Dermis blood vessel endothelial cell (primary cell): ENCODE measurements around the gene LDLRAD4. TPM values are rescaled to one million over a fixed set of nuclear protein-coding genes. Genes with fewer than 3 reads are reported as not detected.

ENCODE experiments used
- DNase-seq: peaks from one replicate; pipeline ENCODE4 v3.0.0; 2010
- total RNA-seq: library from RNA; depleted of rRNA; stranded (reverse); fragments of >200 nt; gene quantifications from 2 replicates; pipeline ENCODE4 v1.2.3, GENCODE V29; 2014

LDLRAD4 gene
- total RNA-seq, 1 donor from 2014 or later = 20.1 TPM

GRCh38 chr18:13543144-13543543 is 324.6 kb downstream of the LDLRAD4 start:
- no peak for DNase-seq

GRCh38 chr18:13543811-13544732 is 325.5 kb downstream of the LDLRAD4 start:
- no peak for DNase-seq

- DNase-seq = no peak
Observed at GRCh38 chr18:13544953-13545352, 326.4 kb downstream of the LDLRAD4 start.

GRCh38 chr18:13545514-13545913 is 327.0 kb downstream of the LDLRAD4 start:
- no peak for DNase-seq

GRCh38 chr18:13545955-13546354 is 327.4 kb downstream of the LDLRAD4 start:
- no peak for DNase-seq

GRCh38 chr18:13546638-13547037 is 328.1 kb downstream of the LDLRAD4 start:
- no peak for DNase-seq

GRCh38 chr18:13547347-13547746 is 328.8 kb downstream of the LDLRAD4 start:
- DNase-seq = no peak

GRCh38 chr18:13548106-13548819 is 329.7 kb downstream of the LDLRAD4 start:
- DNase-seq = no peak

- DNase-seq = no peak
Observed at GRCh38 chr18:13548966-13549879, 330.7 kb downstream of the LDLRAD4 start.

GRCh38 chr18:13549880-13550232 is 331.3 kb downstream of the LDLRAD4 start:
- no peak for DNase-seq

- no peak for DNase-seq
Observed at GRCh38 chr18:13550418-13551304, 332.1 kb downstream of the LDLRAD4 start.

- DNase-seq = no peak
Observed at GRCh38 chr18:13551305-13551603, 332.7 kb downstream of the LDLRAD4 start.

GRCh38 chr18:13551841-13552733 is 333.5 kb downstream of the LDLRAD4 start:
- DNase-seq = no peak

GRCh38 chr18:13553449-13553848 is 334.9 kb downstream of the LDLRAD4 start:
- DNase-seq = no peak

GRCh38 chr18:13555192-13555591 is 336.6 kb downstream of the LDLRAD4 start:
- DNase-seq = no peak

- DNase-seq = no peak
Observed at GRCh38 chr18:13555865-13556264, 337.3 kb downstream of the LDLRAD4 start.

GRCh38 chr18:13556502-13556901 is 337.9 kb downstream of the LDLRAD4 start:
- DNase-seq = no peak

- peak; percentile 65 for DNase-seq
Observed at GRCh38 chr18:13558124-13558523, 339.6 kb downstream of the LDLRAD4 start.

GRCh38 chr18:13558790-13559189 is 340.2 kb downstream of the LDLRAD4 start:
- no peak for DNase-seq

- DNase-seq = no peak
Observed at GRCh38 chr18:13559754-13560153, 341.2 kb downstream of the LDLRAD4 start.

GRCh38 chr18:13560306-13560705 is 341.7 kb downstream of the LDLRAD4 start:
- no peak for DNase-seq
